NB4 (cell line): Measurements from ENCODE around the gene C5orf46.
A peak's percentile ranks its signal among the peaks of the same experiment; 100 is the strongest.

ENCODE experiments used
- CTCF ChIP-seq: IDR thresholded peaks from one replicate; pipeline ENCODE4 v1.5.1; 2012; ENCODE audit warnings: low read depth, low read length
- MAX ChIP-seq: IDR thresholded peaks from 2 replicates; pipeline ENCODE4 v1.6.1; 2011; ENCODE audit warnings: low read depth, low read length
- POLR2A ChIP-seq: IDR thresholded peaks from 2 replicates; pipeline ENCODE4 v1.6.1; 2011; ENCODE audit warnings: mild to moderate bottlenecking; ENCODE audit not compliant: insufficient read length; ENCODE audit errors: extremely low read depth

DNA sequence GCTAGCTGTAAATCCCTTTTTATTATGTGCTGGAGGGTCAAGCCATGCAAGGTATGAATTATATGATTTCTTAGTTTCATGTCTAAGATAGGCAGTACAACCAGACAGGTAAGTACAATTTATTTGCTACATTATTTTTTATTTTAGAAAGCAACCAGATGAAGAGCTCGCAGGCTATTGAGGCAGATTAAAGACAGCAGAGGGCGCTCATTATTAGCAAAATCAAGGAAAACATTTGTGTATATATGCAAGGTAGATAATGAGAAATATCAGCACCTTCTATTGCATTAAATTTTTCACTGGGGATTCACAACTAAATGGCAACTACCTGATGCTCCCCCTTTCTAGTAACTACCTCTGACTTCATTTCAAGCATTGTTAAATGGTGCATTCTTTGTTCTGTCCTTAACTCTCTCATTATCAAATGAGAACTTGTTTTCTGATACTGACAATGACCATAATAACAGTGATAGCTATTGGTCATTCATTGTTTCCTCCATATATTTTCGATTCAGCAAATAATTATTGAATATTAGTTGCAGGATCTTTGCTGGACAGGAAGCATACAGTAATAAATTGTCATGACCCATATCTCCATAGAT, 19.2 kb downstream of the C5orf46 start:
- TF ChIP-seq POLR2A (no peak), MAX (no peak), CTCF (peak; percentile 58)
